RPMI7951 (cell line): Measurements from ENCODE around the gene TLE4. TPM values are rescaled to one million over a fixed set of nuclear protein-coding genes. Genes with fewer than 3 reads are reported as not detected.
A peak's percentile ranks its signal among the peaks of the same experiment; 100 is the strongest.

ENCODE experiments used
- DNase-seq: peaks from one replicate; pipeline ENCODE4 v3.0.0-alpha.2; 2012; ENCODE audit warnings: low read depth
- total RNA-seq: library from RNA; depleted of rRNA; stranded (reverse); fragments of >200 nt; shearing (Covaris generic); gene quantifications from 2 replicates; pipeline ENCODE4 v1.2.3, GENCODE V29; 2014

The TLE4 gene
- total RNA-seq, 1 experiment from 2014 or later: 19.1 TPM

GRCh38 chr9:79689576-79689975 lies 117.8 kb downstream of the TLE4 start:
- DNase-seq: no peak

- no peak for DNase-seq
These were observed 119.7 kb downstream of the TLE4 start for GRCh38 chr9:79691496-79691895.

GRCh38 chr9:79692857-79693571 lies 121.2 kb downstream of the TLE4 start:
- no peak for DNase-seq

DNA sequence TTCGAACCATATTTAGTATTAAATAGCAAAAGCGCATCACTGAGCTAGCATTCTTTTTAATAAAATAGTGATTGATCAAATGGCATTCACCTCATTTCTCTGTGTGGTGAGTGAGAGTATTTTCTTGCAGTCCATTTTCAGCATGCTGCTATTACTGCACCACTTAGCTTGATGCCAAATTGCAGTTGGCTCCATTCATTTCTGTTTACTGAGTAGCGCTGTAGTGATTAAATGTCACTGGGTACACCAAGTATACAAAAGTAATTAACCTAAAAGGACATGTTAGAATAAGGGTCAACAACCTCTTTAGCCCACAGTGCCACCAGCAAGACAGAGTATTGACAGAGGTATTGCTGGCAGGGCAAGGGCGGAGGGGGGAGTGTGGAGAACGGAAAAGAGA lies 122.0 kb downstream of the TLE4 start:
- DNase-seq: no peak

DNA sequence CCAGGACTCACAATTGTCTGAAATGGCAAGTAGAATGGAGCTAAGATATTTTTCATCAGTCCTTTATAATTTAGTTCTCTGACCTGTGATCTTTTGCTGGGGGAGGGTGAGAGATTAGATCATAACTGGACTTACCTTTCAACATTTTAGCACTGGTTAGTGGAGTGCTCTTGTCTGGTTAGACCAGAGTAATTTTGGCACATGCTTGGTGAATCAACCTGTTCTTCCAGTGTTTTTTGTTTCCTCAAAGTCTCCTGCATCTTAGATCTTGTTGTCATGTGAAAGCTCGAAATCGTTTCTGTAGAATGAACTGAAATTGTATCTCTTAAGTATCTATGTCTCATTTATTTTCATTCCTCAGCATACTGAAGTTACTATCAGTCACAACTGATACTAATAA lies 122.4 kb downstream of the TLE4 start:
- no peak for DNase-seq

DNA sequence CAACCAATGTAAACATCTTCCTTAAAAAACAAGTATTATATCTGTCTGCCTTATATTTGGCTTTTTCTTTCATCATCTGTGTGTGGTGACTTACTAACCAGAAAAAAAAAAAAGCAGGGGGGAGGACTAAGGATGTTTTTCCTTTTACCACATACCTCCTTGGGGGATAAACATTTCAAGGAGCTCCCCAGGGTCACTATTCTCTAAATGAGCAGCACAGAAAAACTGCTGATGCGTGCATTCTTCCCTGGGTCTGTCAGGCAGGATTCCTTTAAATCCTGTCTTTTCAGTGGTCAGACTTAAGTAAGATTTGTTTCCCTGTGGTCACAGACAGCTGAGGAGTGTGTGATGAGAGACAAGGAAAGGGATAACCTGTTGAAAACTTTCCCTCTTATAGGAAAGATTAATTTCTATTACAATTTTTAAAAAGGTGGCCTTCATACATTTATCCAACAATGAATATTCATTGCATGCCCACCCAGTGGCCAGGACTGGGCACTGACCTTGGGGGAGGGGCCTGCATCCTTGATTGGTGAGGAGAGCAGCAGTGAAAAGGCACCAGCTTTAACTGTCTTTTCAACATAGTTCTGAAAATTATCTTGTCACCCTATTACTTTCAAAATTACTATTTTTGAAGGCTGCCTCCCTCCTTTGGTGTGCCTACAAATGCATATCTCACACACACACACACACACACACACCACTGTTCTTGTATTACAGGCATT lies 123.1 kb downstream of the TLE4 start:
- peak; percentile 70 for DNase-seq

GRCh38 chr9:79695531-79696175 lies 123.9 kb downstream of the TLE4 start:
- no peak for DNase-seq

- no peak for DNase-seq
These were observed 127.2 kb downstream of the TLE4 start for GRCh38 chr9:79698967-79699366.

GRCh38 chr9:79699479-79699878 lies 127.7 kb downstream of the TLE4 start:
- DNase-seq: no peak

DNA sequence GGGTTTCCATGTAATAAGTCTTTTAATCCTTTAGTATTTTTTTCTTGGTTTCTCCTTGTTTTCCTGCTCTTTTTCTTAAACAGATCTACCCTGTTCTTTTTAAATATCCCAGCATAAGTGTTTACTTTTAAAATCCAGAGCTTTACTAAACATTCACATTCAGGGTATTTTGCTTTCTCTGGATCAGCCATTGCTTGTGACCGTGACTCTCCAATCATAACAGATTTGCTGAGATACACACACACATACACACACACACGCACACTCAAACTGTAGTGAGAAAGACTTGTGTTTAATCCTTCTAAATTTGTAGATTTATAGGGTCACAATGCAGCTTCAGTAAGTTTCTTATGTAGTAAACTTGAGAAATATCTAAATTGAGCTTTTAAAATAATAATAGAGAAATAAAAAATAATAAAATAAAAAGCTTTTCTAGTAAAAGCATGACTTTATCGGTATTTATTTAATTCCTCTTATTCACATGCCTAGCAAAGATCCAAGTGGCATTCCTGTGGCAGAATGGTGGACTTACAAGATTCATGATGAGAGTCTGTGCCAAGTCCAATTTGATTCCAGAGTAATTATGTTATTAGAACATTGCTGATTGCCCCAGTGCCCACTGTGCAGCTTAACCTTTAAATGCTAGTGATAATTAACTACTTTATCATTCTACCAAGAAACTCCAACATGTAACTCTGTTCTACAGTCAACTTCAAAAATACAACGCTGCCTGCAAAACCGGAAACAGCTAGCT lies 129.0 kb downstream of the TLE4 start:
- DNase-seq: no peak

- no peak for DNase-seq
These were observed 129.9 kb downstream of the TLE4 start for GRCh38 chr9:79701651-79702050.

- DNase-seq: no peak
These were observed 133.9 kb downstream of the TLE4 start for GRCh38 chr9:79705704-79706103.

GRCh38 chr9:79706512-79706911 lies 134.7 kb downstream of the TLE4 start:
- no peak for DNase-seq

DNA sequence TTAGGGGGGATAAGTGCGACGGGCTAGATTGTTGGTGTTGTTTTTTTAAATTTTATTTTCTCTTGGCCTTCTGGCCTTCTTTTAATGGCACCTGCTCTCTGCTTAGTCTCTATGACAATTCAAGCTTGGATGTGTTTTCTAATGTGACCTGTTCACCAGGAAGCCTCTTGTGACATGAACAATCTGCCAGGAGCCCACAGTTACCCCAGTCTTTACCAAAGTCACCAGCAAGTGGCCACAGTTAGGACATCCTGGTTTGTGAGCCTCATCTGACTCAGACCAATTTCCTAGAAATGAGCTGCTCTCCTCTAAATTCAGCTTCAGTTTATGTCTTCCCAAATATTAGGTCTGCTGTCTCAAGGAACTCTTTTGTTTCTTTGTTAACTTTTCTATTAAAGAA lies 135.8 kb downstream of the TLE4 start:
- DNase-seq: no peak

DNA sequence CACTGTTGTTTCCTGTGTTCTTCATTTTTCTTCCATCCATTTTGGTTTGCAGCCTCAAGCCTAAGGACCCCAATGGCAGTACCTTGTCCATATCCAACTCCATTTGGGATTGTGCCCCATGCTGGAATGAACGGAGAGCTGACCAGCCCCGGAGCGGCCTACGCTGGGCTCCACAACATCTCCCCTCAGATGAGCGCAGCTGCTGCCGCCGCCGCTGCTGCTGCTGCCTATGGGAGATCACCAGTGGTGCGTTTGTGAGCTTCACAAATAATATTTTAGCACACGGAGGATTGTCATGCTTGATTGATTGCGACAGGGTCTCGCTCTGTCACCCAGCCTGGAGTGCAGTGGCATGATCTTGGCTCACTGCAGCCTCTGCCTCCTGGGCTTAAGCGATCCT lies 136.8 kb downstream of the TLE4 start:
- no peak for DNase-seq

DNA sequence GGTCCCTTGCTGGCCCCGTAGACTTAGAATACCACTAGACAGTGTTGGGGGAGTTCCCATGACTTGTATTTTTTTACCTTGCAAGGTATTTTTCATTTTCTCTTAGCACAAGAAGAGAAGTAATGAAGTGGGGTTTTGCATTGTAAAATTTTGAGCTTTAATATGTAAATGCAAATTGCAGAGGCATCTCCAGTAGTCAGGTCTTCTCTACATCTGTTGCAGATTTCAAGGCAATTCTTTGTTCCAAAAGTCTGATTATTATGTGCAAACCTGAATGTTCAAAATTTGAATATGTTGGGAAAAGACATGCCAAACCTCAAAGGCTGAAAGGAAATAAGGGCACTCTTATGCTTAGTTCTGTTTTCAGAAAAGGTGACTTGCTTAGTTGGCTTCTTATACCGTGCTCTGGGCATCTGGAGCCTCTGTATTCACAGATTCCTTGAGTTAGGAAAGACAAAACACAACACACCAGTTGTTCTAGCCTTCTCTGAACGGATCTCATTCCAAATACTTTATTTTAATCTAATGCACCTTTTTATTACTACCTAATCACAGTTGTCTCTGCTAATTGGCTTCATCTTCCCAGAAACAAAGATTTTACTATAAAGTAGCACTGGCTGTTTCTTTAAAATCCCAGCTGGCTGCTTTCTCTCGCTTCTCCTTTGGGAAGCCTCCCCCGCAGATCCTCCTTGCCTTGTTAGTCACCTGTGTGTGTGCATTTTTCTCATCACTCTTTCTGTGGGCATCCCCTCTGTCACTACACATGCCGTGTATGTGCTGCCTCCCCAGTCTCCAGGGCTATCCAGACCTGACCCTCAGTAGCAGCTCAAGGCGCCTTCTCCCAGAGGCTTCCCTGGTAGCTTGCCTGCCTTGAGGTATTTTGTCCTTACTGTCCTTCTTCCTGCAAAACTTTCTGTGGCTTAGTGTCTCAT lies 138.2 kb downstream of the TLE4 start:
- no peak for DNase-seq

- no peak for DNase-seq
These were observed 140.1 kb downstream of the TLE4 start for GRCh38 chr9:79711874-79712273.

GRCh38 chr9:79719021-79719420 lies 147.3 kb downstream of the TLE4 start:
- no peak for DNase-seq

- no peak for DNase-seq
These were observed 148.2 kb downstream of the TLE4 start for GRCh38 chr9:79719989-79720388.

GRCh38 chr9:79731171-79731890 lies 159.6 kb downstream of the TLE4 start:
- no peak for DNase-seq
